Measurements from ENCODE around the gene SORCS3.

DNA sequence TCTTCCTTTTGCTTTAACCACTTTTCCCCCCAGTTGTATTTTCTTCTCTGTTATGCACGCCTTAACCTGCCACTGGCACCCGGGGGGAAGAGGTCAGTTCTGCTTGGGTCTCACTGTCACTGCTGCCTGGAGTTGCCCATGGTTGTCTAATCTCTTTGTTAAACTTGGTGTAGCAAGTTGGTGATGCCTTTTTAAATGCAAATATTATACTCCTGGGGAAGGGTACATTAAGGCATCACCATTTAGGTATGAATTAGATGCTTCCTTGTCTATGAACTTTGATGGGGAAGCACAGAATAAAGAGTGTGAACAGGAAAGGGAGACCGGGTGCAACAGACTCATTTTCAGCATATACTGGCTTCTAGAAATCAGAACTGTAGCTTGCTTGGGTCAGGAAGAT is 9.1 kb upstream of the SORCS3 start:
- TF ChIP-seq, protein P1, sequence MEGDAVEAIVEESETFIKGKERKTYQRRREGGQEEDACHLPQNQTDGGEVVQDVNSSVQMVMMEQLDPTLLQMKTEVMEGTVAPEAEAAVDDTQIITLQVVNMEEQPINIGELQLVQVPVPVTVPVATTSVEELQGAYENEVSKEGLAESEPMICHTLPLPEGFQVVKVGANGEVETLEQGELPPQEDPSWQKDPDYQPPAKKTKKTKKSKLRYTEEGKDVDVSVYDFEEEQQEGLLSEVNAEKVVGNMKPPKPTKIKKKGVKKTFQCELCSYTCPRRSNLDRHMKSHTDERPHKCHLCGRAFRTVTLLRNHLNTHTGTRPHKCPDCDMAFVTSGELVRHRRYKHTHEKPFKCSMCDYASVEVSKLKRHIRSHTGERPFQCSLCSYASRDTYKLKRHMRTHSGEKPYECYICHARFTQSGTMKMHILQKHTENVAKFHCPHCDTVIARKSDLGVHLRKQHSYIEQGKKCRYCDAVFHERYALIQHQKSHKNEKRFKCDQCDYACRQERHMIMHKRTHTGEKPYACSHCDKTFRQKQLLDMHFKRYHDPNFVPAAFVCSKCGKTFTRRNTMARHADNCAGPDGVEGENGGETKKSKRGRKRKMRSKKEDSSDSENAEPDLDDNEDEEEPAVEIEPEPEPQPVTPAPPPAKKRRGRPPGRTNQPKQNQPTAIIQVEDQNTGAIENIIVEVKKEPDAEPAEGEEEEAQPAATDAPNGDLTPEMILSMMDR (IDR thresholded peaks at IDR 0.05; ENCODE audit: low read length): no peak
- no peak for TF ChIP-seq EZH2 (optimal IDR thresholded peaks at IDR 0.05; ENCODE audit: low read depth, low read length)
- no peak for TF ChIP-seq EZH2phosphoT487 (IDR thresholded peaks at IDR 0.05; ENCODE audit: low read length)

Data from MM.1S (cell line).